Astrocyte of the cerebellum (primary cell): ENCODE results near the gene MYO1B.
"Not testable (repeated sequence)": the region's sequence is repeated elsewhere in the genome, so short reads cannot be mapped to it uniquely, and the experiment has no call there.

Source experiments
- DNase-seq: peaks from one replicate; pipeline ENCODE4 v3.0.0-alpha.2; 2011; ENCODE audit warnings: low read depth
- H3K4me3 ChIP-seq: 2 replicates; pipeline ENCODE4 v1.5.1; 2011; ENCODE audit warnings: mild to moderate bottlenecking, low read depth, low read length, moderate library complexity
- in situ Hi-C: cut with HindIII; loops from 2 replicates; pipeline ENCODE4 v1.10.0; 2017; ENCODE audit warnings: low sequenced_read_pairs
- TF ChIP-seq, protein P1 (sequence below): IDR thresholded peaks from 2 replicates; pipeline ENCODE4 v1.5.1; 2012; ENCODE audit warnings: low read length, low read depth, moderate library complexity, mild to moderate bottlenecking; ENCODE audit errors: missing control alignments

MYO1B gene

DNA sequence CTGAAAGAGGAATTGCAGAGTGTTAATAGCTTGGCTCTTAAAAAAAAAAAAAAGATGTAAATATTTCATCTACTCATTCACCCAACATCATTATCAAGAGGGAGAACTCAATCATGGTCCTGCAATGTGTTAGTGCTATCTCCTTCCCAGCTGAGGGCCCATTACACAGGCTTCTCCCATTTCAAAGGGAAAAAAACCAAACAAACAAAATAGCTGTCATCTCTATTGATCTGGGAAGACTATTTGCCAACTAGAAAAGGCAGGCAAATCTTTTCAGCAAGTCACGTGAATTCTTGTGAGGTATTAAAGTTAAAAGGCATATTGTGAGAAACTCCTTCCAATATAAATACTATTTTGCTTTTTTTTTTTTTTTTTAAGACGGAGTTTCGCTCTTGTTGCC is 194.3 kb downstream of the MYO1B start:
- H3K4me3 ChIP-seq: no peak overlapping the region
- TF ChIP-seq, protein P1, sequence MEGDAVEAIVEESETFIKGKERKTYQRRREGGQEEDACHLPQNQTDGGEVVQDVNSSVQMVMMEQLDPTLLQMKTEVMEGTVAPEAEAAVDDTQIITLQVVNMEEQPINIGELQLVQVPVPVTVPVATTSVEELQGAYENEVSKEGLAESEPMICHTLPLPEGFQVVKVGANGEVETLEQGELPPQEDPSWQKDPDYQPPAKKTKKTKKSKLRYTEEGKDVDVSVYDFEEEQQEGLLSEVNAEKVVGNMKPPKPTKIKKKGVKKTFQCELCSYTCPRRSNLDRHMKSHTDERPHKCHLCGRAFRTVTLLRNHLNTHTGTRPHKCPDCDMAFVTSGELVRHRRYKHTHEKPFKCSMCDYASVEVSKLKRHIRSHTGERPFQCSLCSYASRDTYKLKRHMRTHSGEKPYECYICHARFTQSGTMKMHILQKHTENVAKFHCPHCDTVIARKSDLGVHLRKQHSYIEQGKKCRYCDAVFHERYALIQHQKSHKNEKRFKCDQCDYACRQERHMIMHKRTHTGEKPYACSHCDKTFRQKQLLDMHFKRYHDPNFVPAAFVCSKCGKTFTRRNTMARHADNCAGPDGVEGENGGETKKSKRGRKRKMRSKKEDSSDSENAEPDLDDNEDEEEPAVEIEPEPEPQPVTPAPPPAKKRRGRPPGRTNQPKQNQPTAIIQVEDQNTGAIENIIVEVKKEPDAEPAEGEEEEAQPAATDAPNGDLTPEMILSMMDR: no peak
- no peak for DNase-seq
- in situ Hi-C loops: no loop called here

DNA sequence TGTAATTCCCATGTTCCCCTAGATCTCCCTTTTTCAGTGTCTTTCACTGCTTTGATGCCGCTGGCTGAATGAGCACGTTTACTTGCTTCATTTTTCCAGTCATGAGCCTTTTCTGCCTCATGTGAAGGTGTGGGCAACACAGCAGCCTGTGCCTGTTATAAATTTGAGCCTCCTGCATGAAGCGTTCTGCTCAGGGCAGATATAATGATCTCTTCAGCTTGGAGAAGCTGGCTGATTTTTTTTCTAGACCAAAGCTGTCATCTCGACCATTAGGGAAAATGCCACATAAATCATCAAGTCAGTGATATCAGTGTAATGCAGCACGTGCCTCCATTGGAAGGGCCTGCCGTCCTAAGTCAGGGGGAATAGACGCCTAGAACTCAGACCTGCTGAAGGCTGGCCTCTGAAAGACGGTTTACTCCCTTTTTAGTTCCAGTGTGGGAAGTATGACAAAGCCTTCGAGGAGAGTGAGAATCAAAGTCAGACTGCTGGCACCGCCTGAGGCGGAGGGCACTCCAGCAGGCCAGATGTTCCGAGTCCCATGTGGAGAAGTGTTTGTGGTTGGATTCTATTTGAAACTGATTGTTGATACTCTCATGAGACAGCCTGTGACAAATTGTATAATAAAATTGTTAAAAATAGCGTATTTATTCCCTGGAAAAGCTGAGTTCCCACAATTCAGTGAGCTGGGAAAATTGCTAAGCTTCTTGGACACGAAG is 196.5 kb downstream of the MYO1B start:
- TF ChIP-seq, protein P1: no peak
- H3K4me3 ChIP-seq: no peak overlapping the region
- no peak for DNase-seq
- in situ Hi-C loops: no loop called here

DNA sequence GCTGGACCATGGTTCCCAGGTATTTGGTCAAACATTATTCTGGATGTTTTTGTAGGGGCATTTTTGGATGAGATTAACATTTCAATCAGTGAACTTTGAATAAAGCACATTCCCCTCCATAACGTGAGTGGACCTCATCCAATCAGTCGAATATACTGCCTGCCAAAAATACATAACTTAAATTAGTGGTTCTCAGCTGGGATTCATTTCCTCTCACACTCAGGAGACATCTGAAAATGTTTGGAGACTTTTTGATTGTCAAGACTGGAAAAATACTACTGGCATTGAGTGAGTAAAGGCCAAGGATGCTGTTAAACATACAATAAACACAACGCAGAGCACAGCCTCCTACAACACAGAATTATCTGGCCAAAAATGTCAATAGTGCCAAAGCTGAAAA is 198.2 kb downstream of the MYO1B start:
- in situ Hi-C loops: no loop called here

DNA sequence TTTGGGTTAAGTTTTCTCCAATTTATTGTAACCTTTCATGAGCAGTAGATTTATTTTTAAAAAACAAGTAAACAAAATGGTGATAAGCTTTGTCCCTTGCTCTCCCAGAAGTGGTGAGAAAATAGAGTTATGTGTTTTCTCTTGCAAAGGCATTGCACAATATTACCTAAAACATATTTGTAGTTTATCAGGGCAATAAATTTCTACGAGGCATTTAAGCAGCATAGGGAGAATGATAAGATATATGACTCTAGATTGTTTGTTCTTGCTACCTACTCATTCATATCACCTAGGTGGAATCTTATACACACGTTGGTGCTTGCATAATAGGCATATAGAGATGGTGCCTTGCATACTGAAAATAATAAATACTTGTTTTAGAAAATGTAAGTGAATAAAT is 201.7 kb downstream of the MYO1B start:
- in situ Hi-C loops: no loop called here
- H3K4me3 ChIP-seq: no peak overlapping the region
- DNase-seq: no peak
- TF ChIP-seq, protein P1: no peak

More for the DNA sequence above, 198.2 kb downstream of the MYO1B start:
- no peak overlapping the region for H3K4me3 ChIP-seq
- DNase-seq: no peak
- TF ChIP-seq, protein P1: no peak

DNA sequence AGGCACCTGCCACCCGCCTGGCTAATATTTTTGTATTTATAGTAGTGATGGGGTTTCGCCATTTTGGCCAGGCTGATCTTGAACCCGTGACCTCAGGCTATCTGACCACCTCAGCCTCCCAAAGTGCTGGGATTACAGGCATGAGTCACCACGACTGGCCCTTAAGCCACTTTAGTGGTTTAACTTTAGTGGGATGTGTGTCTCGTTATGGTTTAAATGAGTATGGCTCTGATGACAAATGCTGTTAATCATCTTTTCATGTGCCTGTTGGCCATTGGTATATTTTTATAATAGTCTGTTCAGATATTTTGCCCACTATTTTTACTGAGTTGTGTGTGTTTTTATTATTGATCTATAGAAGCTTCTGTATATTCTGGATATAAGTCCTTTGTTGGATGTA is 205.9 kb downstream of the MYO1B start:
- H3K4me3 ChIP-seq: no peak overlapping the region
- in situ Hi-C loops: no loop called here
- TF ChIP-seq, protein P1: no peak
- no peak for DNase-seq

DNA sequence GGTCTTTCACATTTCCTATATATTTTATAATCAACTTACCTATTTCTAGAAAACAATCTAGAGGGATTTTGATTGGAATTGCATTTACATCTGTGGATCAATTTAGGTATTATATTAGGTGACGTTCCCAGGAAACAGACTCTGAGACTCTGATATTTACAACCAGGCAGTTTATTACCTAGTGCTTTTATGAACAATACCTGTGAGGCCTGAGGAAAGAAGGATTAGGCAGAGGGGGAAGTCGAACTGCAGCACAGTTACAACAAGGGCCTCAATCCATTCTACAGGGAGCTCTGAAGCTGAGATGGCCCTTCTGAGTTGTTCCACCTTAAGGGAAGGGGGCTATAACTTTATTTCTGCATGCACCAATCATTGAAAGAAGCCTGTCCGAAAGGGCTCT is 206.9 kb downstream of the MYO1B start:
- TF ChIP-seq, protein P1: no peak
- DNase-seq: no peak
- H3K4me3 ChIP-seq: no peak overlapping the region
- in situ Hi-C loops: no loop called here

DNA sequence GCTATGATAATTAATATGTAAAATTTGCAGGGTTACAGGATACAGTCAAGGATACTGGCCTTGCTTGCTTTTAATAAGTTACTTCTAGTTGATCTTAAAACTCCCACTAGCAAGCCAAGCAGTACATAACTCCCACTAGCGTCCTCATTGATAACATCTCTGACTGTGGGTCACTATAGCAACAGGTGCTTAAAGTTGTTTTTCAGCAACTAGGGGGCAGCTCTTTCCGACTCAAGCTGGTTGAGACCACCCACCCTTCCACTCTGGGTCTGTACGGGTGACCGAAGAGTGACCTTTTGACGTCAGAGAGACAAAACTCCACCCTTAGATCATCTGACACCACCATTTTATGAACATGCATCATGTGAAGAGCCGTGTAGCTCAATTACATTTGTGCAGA is 208.6 kb downstream of the MYO1B start:
- in situ Hi-C loops: no loop called here
- TF ChIP-seq, protein P1: no peak
- no peak for DNase-seq
- H3K4me3 ChIP-seq: no peak overlapping the region

DNA sequence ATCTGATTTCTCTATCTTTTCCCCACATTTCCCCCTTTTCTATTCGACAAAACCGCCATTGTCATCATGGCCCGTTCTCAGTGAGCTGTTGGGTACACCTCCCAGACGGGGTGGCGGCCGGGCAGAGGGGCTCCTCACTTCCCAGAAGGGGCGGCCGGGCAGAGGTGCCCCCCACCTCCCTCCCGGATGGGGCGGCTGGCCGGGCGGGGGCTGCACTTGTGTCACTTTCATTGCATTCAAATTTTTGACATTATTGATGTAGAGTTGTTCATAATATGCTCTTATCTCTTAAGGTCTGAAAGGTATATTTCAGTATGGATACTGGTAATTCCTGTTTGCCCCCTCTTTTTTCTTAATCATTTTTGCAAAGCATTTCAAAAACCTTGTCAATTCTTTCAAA is 211.3 kb downstream of the MYO1B start:
- H3K4me3 ChIP-seq, in situ Hi-C loops, DNase-seq: not testable (repeated sequence)
